HCT116 (cell line): ENCODE data around the gene UQCC2.

ENCODE experiments used
- CBX3 ChIP-seq: IDR thresholded peaks from 2 replicates; pipeline ENCODE4 v1.6.1; 2012; ENCODE audit warnings: low read depth
- CTCF ChIP-seq, 3 experiments: fragments of 200-600 bp in 1 of 3; sonication (generic) in 1 of 3; IDR thresholded peaks in 2 of 3; conservative IDR thresholded peaks in 1 of 3; 2 replicates each; pipeline ENCODE4 v1.5.1; 2012 to 2017; ENCODE audit warnings: low read depth in 2 of 3, low read length in 2 of 3, antibody characterized with exemption in 1 of 3, borderline replicate concordance in 1 of 3, control low read depth in 1 of 3, mild to moderate bottlenecking in 1 of 3, mixed read lengths in 1 of 3, mixed run types in 1 of 3, moderate library complexity in 1 of 3; ENCODE audit not compliant: insufficient read depth in 1 of 3
- EZH2 ChIP-seq: fragments of 200-600 bp; sonication (generic); IDR thresholded peaks from 2 replicates; pipeline ENCODE4 v1.6.1; 2017; ENCODE audit warnings: antibody characterized with exemption, mixed run types
- EZH2phosphoT487 ChIP-seq: fragments of 200-600 bp; IDR thresholded peaks from 2 replicates; pipeline ENCODE4 v1.6.1; 2018; ENCODE audit warnings: antibody characterized with exemption, borderline replicate concordance
- FOSL1 ChIP-seq: IDR thresholded peaks from 2 replicates; pipeline ENCODE4 v1.6.1; 2012; ENCODE audit warnings: low read depth
- MAX ChIP-seq: IDR thresholded peaks from 2 replicates; pipeline ENCODE4 v1.6.1; 2012
- POLR2A ChIP-seq: IDR thresholded peaks from 2 replicates; pipeline ENCODE4 v1.7.0; 2011; ENCODE audit warnings: borderline replicate concordance; ENCODE audit not compliant: insufficient read depth, insufficient read length; ENCODE audit errors: extremely low read depth
- POLR2AphosphoS5 ChIP-seq: IDR thresholded peaks from 2 replicates; pipeline ENCODE4 v1.6.1; 2011; ENCODE audit warnings: mild to moderate bottlenecking, low read depth, low read length, moderate library complexity
- RAD21 ChIP-seq: IDR thresholded peaks from 2 replicates; pipeline ENCODE4 v1.6.1; 2012; ENCODE audit warnings: low read depth, mild to moderate bottlenecking
- REST ChIP-seq: IDR thresholded peaks from 2 replicates; pipeline ENCODE4 v1.6.1; 2012; ENCODE audit warnings: low read depth
- SP1 ChIP-seq: IDR thresholded peaks from 2 replicates; pipeline ENCODE4 v1.6.1; 2012; ENCODE audit warnings: low read depth
- SRF ChIP-seq: IDR thresholded peaks from 2 replicates; pipeline ENCODE4 v1.6.1; 2012; ENCODE audit warnings: low read depth
- ZNF274 ChIP-seq: fragments of 200-500 bp; sonication (Bioruptor generic); IDR thresholded peaks from 2 replicates; pipeline ENCODE4 v1.6.1; 2014; ENCODE audit warnings: mild to moderate bottlenecking, low read depth, low read length, inconsistent platforms

- TF ChIP-seq CBX3, result no peak
- no peak for TF ChIP-seq REST
- TF ChIP-seq CTCF (IDR thresholded peaks at IDR 0.05 in 2 of 3, conservative IDR thresholded peaks at IDR 0.05 in 1 of 3; ENCODE audit: borderline replicate concordance in 1 of 3, insufficient read depth in 1 of 3, low read depth in 2 of 3, low read length in 2 of 3), result no peak
- no peak for TF ChIP-seq SRF
- TF ChIP-seq POLR2A, result no peak
- no peak for TF ChIP-seq EZH2phosphoT487
- TF ChIP-seq EZH2, result no peak
- no peak for TF ChIP-seq POLR2AphosphoS5
- TF ChIP-seq RAD21, result no peak
- TF ChIP-seq ZNF274, result no peak
- TF ChIP-seq SP1, result no peak
- no peak for TF ChIP-seq FOSL1
- TF ChIP-seq MAX, result no peak
Measured at GRCh38 chr6:33699739-33700138, 11.8 kb downstream of the UQCC2 start.
